Dedifferentiated amniotic fluid mesenchymal stem cell (primary cell): Measurements from ENCODE around the gene STAT4.

Experiments used
- DNase-seq: peaks from one replicate; pipeline ENCODE4 v3.0.0-alpha.2; 2016; ENCODE audit errors: extremely low spot score

The STAT4 gene

GRCh38 chr2:191174442-191174841 is 23.6 kb upstream of the STAT4 start:
- DNase-seq, result no peak

GRCh38 chr2:191173206-191173605 is 22.4 kb upstream of the STAT4 start:
- DNase-seq, result no peak

GRCh38 chr2:191171708-191172355 is 21.0 kb upstream of the STAT4 start:
- peak; percentile 88 for DNase-seq

GRCh38 chr2:191171286-191171685 is 20.5 kb upstream of the STAT4 start:
- no peak for DNase-seq

GRCh38 chr2:191170773-191171172 is 20.0 kb upstream of the STAT4 start:
- no peak for DNase-seq

GRCh38 chr2:191170301-191170636 is 19.5 kb upstream of the STAT4 start:
- no peak for DNase-seq

GRCh38 chr2:191169456-191170300 is 18.9 kb upstream of the STAT4 start:
- DNase-seq, result no peak

- peak; percentile 66 for DNase-seq
Observed at GRCh38 chr2:191167766-191168165, 17.0 kb upstream of the STAT4 start.

- DNase-seq, result no peak
Observed at GRCh38 chr2:191166756-191167445, 16.1 kb upstream of the STAT4 start.

- DNase-seq, result peak; percentile 22
Observed at GRCh38 chr2:191166111-191166755, 15.4 kb upstream of the STAT4 start.

- peak; percentile 75 for DNase-seq
Observed at GRCh38 chr2:191165176-191165643, 14.4 kb upstream of the STAT4 start.

GRCh38 chr2:191158747-191159146 is 8.0 kb upstream of the STAT4 start:
- DNase-seq, result no peak

- DNase-seq, result no peak
Observed at GRCh38 chr2:191158193-191158592, 7.4 kb upstream of the STAT4 start.

GRCh38 chr2:191155608-191156071 is 4.8 kb upstream of the STAT4 start:
- DNase-seq, result peak; percentile 51

- no peak for DNase-seq
Observed at GRCh38 chr2:191153716-191154115, 2.9 kb upstream of the STAT4 start.

- no peak for DNase-seq
Observed at GRCh38 chr2:191152482-191153240, 1.9 kb upstream of the STAT4 start.

- no peak for DNase-seq
Observed at GRCh38 chr2:191151331-191151730, 537 bp upstream of the STAT4 start.

- no peak for DNase-seq
Observed at GRCh38 chr2:191150230-191150599, 579 bp downstream of the STAT4 start.

- DNase-seq, result no peak
Observed at GRCh38 chr2:191149391-191149790, 1.4 kb downstream of the STAT4 start.

- no peak for DNase-seq
Observed at GRCh38 chr2:191148791-191149190, 2.0 kb downstream of the STAT4 start.

GRCh38 chr2:191148281-191148680 is 2.5 kb downstream of the STAT4 start:
- no peak for DNase-seq
